ENCODE results near the gene PCYT1B.

The PCYT1B gene

DNA sequence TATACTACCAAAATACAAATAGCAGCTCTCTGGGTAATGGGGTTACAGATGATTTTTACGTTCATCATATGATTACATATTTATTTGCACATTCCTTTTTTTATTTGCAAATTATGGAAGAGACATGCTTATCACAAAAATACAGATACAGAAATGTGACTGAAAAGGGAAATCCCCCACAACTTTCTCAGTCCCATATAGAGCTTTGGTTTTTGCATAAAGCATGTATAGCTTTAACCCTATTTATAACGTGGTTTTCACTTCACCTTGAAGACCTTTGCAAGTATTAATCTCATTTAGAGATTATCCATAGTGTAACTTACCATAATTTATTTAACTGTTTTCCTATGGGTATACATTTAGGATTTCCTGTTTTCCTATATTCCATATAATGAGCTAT is 126.7 kb downstream of the PCYT1B start:
- no peak for DNase-seq

DNA sequence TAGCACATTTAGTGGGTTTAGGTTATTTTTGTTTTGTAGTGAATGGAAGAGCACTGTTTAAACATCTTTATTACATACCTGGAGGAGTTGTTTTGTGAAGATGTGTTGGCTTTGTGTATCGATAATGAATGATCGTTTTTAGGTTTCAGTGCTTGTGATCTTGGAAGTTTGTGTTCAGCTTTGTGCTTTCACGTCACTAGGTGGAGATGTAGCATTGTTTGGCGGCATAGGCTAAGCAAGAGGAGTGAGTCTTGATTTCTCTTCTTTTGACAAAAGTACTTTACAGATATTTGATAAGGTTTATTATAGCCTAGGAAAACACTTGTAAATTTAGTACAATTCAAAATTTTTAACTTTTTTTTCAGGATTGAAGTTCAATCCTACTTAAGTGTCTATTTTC is 131.7 kb downstream of the PCYT1B start:
- DNase-seq: peak; percentile 41

DNA sequence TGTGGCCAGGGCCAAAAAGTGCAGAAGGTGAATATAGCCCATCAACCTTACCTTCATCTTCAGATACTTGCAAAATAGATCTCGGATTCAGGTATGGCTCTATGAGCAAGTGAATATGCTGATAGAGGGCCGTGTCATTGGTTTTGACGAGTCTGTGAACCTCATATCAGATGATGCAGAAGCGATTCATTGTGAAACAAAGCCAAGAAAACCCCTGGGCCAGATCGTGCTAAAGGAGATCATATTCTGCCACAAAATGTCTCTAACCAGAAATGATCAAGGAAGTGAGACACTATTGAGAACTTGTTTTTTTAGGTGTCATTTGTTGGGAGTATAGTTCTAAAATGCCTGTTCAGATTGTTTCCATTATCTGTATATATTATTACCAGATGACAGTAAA is 133.7 kb downstream of the PCYT1B start:
- DNase-seq: no peak

GRCh38 chrX:24508375-24508774 is 138.8 kb downstream of the PCYT1B start:
- DNase-seq: no peak

All from eye (tissue), 1 donor.